Measurements from ENCODE around the gene TEX9. TPM values are rescaled to one million over a fixed set of nuclear protein-coding genes. Genes with fewer than 3 reads are reported as not detected.
A peak's percentile ranks its signal among the peaks of the same experiment; 100 is the strongest.
"Not testable (repeated sequence)": the region's sequence is repeated elsewhere in the genome, so short reads cannot be mapped to it uniquely, and the experiment has no call there.

TEX9 gene
- total RNA-seq, 1 experiment from 2014 or later, result 14.6 TPM

DNA sequence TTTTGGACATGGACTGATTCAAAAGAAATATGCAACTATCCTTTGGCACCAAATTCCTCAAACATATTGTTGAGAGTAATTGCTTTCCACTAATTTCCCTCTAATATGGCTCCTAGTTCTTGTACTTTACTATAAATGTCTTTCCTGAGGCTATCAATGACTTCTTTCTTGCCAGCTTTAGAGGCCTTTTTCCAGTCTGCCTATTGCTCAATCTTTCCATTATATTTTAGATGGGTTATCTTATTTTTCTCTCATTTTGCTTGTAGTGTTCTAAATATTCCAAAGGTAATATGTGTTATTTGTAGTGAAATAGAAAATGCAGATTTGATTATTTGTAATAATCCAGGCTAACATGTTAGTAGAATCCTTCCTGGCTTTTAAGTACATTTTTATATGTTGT lies 11.5 kb upstream of the TEX9 start:
- in situ Hi-C loops (cut with HindIII; ENCODE audit: low pct_unique_long_range_greater_than_20kb, low sequenced_read_pairs), result no loop called here
- no peak for DNase-seq (ENCODE audit: low read depth)

DNA sequence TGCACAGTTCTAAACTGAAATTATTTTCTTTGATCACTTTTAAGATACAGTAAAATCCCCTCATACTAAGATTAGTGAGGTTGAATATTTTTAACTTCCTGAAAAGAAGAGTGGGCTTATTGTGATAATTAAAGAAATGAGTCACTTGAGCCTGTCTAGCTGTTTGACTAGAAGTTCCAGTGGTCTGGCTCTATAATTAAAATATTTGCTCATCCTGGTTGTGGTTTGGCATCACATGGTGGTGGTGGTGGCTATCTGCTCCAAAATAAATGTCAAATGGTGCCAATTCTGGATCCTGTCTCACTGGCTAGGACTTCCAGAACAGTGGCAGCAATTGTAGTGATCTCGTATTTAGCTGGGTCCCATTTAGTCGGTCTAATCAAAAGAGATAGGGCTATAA lies 8.6 kb upstream of the TEX9 start:
- no peak for DNase-seq (ENCODE audit: low read depth)
- in situ Hi-C loops (cut with HindIII; ENCODE audit: low pct_unique_long_range_greater_than_20kb, low sequenced_read_pairs), result no loop called here

DNA sequence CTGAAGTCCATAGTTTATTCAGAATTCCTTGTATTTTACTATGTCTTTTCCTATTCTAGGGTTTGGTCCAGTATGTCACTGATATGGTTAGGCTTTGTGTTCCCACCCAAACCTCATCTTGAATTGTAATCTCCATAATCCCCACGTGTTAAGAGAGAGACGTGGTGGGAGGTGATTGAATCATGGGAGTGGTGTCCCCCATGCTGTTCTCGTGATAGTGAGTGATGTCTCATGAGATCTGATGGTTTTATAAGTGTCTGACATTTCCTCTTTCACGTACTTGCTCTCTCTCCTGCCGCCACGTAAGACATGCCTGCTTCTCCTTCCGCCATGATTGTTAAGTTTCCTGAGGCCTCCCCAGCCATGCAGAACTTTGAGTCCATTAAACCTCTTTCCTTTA lies 6.6 kb upstream of the TEX9 start:
- DNase-seq (ENCODE audit: low read depth), result no peak
- in situ Hi-C loops (cut with HindIII; ENCODE audit: low pct_unique_long_range_greater_than_20kb, low sequenced_read_pairs), result no loop called here

DNA sequence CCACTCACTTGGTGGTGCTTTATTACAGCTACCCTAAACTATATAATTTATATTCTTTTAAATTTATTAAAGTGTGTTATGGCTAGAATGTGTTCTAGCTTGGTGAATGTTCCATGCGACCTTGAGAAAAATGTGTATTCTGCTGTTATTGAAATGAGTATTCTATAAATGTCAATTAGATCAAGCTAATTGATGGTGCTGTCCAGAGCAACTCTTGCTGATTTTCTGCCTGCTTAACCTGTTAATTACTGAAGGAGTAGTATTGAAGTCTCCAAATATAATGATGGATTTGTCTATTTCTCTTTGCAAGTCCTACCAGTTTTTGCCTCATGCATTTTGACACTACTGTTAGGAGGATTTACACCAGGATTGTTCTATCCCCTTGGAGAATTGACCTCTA lies 3.2 kb upstream of the TEX9 start:
- in situ Hi-C loops (cut with HindIII; ENCODE audit: low pct_unique_long_range_greater_than_20kb, low sequenced_read_pairs), result no loop called here
- DNase-seq (ENCODE audit: low read depth), result no peak

DNA sequence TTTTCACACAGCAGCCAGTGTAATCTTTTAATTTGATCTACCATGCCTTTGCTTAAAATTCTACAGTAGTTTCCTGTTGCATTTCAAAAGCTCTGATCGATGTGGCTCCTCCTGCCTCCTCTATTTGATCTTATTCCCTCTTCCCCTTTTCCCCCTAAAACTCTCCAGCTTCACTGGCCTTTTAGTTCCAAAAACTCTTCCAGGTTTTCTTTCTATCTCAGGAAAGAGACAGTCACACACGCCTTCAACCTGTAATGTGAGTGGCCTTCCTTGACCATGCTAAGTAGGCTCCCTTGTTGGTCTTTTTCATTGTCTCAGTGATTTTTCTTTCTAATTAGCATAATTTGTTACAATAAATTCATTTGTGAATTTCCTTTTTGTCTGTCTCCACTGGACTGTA lies 985 bp downstream of the TEX9 start:
- peak; percentile 56 for DNase-seq (ENCODE audit: low read depth)
- in situ Hi-C loops (cut with HindIII; ENCODE audit: low pct_unique_long_range_greater_than_20kb, low sequenced_read_pairs), result no loop called here

DNA sequence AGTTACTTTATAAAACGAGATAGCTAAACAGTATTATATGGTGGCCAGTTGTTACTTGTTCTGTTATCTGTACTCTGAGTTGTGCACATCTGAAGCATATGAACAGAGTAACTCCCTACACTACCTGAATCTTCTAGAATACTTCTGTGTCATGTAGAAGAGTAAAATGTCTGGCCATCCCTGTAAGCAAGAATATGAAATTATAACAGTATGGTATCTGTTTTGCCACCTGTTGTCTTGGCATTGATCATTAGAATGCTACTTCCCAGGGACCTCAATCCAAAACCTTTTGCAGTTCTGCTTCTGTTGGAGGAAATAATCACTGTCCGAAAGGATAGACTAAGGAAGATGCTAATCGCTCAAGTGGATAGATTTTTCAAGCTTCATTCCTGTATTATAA lies 1.9 kb downstream of the TEX9 start:
- DNase-seq (ENCODE audit: low read depth), result peak; percentile 55

DNA sequence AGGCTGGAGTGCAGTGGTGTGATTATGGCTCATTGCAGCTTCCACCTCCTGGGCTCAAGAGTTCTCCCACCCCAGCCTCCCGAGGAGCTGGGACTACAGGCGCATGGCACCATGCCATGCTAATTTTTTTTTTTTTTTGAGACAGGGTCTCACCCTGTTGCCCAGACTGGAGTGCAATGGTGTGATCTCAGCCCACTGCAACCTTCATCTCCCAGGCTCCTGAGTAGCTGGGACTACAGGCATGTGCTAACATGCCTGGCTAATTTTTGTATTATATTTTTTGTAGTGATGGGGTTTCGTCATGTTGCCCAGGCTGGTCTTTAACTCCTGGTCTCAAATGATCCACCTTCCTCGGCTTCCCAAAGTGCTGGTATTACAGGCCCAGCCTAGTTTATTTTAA lies 4.0 kb downstream of the TEX9 start:
- DNase-seq (ENCODE audit: low read depth), result peak; percentile 53
- in situ Hi-C loops (cut with HindIII; ENCODE audit: low pct_unique_long_range_greater_than_20kb, low sequenced_read_pairs), result no loop called here

More for the DNA sequence above, 1.9 kb downstream of the TEX9 start:
- in situ Hi-C loops (cut with HindIII; ENCODE audit: low pct_unique_long_range_greater_than_20kb, low sequenced_read_pairs), result no loop called here

DNA sequence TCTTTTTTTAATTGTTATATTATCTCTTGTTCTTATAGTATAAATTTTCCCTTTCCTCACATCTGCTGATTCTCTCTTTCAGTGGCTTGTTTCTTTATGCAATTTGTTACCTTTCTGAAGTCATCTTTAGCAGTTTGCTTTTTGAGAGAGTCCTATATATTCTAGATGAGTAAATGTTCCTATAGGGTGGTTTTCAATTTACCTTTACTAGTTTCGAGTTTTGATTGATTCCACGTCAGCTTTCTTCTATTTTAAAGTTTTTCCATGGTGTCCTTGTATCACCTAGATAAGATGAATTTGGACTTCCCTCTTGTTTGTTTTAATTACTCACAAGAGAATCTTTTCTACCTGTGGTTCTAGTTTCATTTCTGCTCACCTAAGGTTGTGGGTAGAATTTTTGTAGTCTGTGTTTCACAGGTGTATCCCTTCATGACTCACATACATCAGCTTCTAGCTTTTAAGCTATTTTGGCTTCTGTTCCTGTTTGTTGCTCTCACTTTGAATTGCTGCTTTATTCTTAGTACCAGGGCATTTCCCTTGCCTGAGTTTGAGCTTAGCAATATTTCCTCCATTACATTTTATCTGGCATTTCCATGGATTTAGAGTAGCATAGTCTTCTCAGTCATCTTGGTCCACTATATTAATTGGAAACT lies 6.4 kb downstream of the TEX9 start:
- DNase-seq (ENCODE audit: low read depth), result peak; percentile 8
- in situ Hi-C loops (cut with HindIII; ENCODE audit: low pct_unique_long_range_greater_than_20kb, low sequenced_read_pairs), result no loop called here

DNA sequence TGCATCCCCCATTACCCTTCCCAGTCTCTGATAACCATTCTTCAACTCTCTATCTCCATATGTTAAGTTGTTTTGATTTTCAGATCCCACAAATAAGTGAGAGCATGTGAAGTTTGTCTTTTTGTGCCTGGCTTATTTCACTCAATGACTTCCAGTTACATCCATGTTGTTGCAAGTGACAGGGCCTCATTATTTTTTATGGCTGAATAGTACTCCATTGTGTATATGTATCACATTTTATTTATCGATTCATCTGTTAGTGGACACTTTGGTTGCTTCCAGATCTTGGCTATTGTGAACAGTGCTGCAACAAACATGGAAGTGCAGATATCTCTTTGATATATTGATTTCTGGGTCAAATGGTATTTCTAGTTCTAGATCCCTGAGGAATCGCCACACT lies 9.5 kb downstream of the TEX9 start:
- in situ Hi-C loops (cut with HindIII; ENCODE audit: low pct_unique_long_range_greater_than_20kb, low sequenced_read_pairs); DNase-seq (ENCODE audit: low read depth): not testable (repeated sequence)

DNA sequence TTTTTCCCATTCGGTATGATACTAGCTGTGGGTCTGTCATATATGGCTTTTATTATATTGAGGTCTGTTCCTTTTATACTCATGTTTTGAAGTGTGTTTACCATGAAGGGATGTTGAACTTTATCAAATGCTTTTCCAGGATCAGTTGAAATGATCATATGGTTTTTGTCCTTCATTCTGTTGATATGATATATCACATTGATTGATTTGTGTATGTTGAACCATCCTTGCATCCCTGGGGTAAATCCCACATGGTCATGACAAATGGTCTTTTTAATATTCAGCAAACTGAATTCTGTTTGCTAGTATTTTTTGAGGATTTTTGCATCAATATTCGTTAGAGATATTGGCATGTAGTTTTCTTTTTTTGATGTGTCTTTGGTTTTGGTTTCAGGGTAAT lies 12.6 kb downstream of the TEX9 start:
- in situ Hi-C loops (cut with HindIII; ENCODE audit: low pct_unique_long_range_greater_than_20kb, low sequenced_read_pairs), result not testable (repeated sequence)

DNA sequence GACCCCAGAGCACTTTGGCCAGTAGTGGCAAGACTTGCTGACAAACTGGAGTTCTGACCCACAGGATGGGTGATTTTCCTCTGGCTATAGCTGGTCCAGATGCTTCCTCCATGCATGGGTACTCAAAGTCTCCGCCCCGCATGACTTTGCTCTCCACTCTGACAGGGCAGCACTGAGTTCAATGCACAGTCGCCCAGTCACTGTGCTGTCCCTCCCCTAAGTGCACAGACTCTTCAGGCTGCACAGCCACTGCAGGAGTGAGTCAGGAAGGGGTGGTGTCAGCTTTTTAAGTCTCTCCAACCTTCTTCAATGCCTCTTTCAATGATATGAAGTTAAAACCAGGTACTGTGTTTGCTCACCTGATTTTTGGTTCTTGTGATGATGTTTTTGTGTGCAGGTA lies 17.8 kb downstream of the TEX9 start:
- in situ Hi-C loops (cut with HindIII; ENCODE audit: low pct_unique_long_range_greater_than_20kb, low sequenced_read_pairs), result no loop called here
- peak; percentile 75 for DNase-seq (ENCODE audit: low read depth)

More for the DNA sequence above, 12.6 kb downstream of the TEX9 start:
- DNase-seq (ENCODE audit: low read depth), result not testable (repeated sequence)

DNA sequence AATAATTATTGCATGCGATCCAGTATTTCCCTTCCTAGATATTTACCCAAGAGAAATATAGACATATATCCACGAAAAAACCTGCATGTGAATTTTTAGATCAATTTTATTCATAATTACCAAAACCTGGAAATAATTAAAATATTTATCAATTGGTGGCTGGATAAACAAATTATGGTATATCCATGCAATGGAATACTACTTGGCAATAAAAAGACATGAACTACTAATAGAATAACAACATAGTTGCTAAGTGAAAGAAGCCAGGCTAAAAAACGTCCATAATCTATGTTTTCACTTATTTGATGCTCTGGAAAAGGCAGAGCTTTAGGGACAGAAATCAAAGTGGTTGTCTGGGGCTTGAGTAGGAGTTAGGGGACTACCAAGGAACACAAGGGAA lies 20.7 kb downstream of the TEX9 start:
- DNase-seq (ENCODE audit: low read depth), result no peak
- in situ Hi-C loops (cut with HindIII; ENCODE audit: low pct_unique_long_range_greater_than_20kb, low sequenced_read_pairs), result no loop called here

DNA sequence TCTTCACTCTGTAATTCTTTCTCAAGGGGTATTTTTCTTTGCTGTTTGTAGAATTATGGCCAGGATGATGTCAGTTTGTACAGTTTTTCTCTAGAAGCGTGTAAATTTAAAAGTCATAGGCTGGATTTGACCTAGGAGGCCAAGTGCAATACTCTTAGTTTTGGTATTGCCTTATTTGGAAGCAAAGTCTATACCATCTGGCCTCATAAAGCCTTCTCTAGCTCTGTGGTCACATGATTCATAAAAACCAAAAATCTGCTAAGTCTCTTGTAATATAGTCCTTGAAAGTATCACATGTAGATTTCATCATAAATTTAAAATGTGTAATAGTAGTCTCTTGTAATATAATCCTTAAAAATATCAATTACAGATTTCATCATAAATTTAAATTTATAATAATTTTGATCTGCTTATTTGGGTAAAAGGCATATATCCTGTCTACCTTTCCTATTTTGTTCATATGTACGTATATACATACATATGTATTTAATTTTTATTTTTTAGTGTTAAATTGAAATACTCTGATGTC lies 25.6 kb downstream of the TEX9 start:
- in situ Hi-C loops (cut with HindIII; ENCODE audit: low pct_unique_long_range_greater_than_20kb, low sequenced_read_pairs), result no loop called here
- DNase-seq (ENCODE audit: low read depth), result no peak

DNA sequence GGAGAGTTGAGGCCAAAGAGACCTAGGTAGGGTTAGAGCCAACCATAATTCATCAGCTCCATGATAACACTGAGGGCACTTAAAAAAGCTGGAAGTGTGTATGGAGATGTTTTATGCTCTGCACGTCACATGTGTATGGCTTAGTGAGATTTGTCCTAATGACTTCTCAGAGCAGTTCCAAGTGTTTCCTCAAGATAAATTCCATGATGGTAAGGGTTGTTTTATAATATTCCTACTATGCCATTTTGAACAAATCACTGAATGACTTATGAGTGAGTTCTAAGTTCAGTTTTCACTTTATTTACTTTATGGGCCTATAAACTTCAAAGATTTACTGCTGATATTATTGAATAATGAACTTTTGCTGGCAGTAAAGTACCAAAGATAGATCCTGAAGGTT lies 28.1 kb downstream of the TEX9 start:
- in situ Hi-C loops (cut with HindIII; ENCODE audit: low pct_unique_long_range_greater_than_20kb, low sequenced_read_pairs), result no loop called here
- DNase-seq (ENCODE audit: low read depth), result no peak

DNA sequence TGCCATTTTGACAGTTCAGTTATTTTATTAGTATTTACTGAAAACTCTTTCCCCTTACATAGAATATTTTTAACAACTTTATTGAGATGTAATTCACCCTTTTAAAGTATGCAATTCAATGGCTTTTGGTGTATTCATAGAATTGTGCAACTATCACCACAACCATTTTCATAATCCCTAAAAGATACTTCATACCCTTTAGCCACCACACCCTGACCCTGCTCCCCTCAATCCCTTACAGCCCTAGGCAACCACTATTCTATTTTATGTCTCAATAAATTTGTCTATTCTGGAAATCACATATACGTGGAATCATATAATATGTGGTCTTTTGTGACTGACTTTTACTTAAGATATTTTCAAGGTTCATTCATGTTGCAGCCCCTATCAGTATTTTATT lies 29.7 kb downstream of the TEX9 start:
- no peak for DNase-seq (ENCODE audit: low read depth)
- in situ Hi-C loops (cut with HindIII; ENCODE audit: low pct_unique_long_range_greater_than_20kb, low sequenced_read_pairs), result no loop called here

DNA sequence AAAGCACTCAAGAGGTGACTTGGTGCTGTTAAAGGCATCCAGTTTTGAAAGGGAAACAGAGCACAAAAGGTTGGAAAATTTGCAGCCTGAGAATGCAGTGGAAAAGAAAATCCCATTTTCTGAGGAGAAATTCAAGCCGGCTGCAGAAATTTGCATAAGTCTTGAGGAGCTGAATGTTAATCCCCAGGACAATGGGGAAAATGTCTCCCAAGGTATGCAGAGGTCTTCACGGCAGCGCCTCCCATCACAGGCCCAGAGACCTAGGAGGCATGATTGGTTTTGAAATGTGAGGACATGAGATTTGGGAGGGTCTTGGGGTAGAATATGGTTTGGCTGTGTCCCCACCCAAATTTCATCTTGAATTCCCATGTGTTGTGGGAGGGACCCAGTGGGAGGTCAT lies 32.1 kb downstream of the TEX9 start:
- in situ Hi-C loops (cut with HindIII; ENCODE audit: low pct_unique_long_range_greater_than_20kb, low sequenced_read_pairs); DNase-seq (ENCODE audit: low read depth): not testable (repeated sequence)

DNA sequence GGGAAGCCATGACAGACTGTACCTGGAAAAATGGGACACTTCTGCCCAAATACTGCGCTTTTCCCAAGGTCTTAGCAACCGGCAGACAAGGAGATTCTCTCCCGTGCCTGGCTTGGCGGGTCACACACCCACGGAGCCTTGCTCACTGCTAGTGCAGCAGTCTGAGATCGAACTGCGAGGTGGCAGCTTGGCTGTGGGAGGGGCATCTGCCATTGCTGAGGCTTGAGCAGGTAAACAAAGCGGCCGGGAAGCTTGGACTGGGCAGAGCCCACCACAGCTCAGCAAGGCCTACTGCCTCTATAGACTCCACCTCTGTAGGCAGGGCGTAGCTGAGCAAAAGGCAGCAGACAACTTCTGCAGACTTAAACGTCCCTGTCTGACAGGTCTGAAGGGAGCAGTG lies 34.0 kb downstream of the TEX9 start:
- DNase-seq (ENCODE audit: low read depth); in situ Hi-C loops (cut with HindIII; ENCODE audit: low pct_unique_long_range_greater_than_20kb, low sequenced_read_pairs): not testable (repeated sequence)

DNA sequence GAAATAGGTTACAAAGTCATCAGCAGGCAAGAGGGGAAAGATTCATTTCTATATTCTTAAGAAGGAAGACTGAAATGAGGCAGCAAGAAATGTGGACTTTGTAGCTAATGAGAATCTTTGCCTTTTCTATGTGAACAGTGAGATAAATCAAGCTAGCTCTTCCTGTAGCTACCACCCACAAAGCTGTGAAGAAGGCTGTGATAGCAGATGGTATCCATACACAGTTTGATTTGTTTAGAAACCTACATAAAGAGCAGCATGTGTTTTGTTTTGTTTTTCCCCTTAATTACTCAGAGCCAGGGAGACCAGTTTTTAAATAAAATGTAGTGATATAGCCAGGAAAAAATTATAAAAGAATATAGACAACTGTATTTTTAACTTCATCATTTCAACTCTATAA lies 45.5 kb downstream of the TEX9 start:
- in situ Hi-C loops (cut with HindIII; ENCODE audit: low pct_unique_long_range_greater_than_20kb, low sequenced_read_pairs), result no loop called here

DNA sequence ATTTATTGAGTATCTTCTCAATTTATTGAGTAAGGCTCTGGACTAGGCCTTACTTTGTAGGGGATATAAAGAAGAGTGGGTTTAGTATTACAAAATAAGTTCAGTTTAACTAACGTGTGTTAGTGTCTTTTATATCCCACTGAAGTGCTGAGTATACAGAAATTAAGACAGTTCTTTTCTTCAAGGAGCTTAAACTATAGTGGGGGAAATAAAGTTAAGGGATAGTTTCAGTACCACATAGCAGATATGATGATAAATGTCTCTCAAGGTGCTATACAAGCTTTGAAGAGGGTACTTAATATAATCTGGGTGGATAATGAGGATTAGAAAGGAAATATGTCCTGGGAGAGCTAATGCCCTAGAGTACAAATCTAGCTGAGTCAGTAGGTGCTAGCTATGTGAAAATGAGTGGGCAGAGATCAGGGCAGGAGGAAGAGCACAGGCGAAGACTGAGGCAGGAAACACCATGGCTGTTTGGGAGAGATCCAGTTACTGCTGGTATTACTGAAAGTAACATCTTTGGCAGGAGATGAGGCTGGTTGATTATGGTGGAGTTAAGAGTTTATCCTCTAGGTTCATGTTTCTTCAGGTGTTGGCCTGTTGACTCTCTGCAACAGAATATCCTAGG lies 46.0 kb downstream of the TEX9 start:
- in situ Hi-C loops (cut with HindIII; ENCODE audit: low pct_unique_long_range_greater_than_20kb, low sequenced_read_pairs), result no loop called here
- DNase-seq (ENCODE audit: low read depth), result no peak

More for the DNA sequence above, 45.5 kb downstream of the TEX9 start:
- no peak for DNase-seq (ENCODE audit: low read depth)

Data from Caki2 (cell line).